ENCODE data around the gene RIPOR2.

Gene RIPOR2, protein sequence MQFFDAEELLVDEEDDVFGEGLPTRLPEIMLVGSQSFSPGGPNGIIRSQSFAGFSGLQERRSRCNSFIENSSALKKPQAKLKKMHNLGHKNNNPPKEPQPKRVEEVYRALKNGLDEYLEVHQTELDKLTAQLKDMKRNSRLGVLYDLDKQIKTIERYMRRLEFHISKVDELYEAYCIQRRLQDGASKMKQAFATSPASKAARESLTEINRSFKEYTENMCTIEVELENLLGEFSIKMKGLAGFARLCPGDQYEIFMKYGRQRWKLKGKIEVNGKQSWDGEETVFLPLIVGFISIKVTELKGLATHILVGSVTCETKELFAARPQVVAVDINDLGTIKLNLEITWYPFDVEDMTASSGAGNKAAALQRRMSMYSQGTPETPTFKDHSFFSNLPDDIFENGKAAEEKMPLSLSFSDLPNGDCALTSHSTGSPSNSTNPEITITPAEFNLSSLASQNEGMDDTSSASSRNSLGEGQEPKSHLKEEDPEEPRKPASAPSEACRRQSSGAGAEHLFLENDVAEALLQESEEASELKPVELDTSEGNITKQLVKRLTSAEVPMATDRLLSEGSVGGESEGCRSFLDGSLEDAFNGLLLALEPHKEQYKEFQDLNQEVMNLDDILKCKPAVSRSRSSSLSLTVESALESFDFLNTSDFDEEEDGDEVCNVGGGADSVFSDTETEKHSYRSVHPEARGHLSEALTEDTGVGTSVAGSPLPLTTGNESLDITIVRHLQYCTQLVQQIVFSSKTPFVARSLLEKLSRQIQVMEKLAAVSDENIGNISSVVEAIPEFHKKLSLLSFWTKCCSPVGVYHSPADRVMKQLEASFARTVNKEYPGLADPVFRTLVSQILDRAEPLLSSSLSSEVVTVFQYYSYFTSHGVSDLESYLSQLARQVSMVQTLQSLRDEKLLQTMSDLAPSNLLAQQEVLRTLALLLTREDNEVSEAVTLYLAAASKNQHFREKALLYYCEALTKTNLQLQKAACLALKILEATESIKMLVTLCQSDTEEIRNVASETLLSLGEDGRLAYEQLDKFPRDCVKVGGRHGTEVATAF

DNA sequence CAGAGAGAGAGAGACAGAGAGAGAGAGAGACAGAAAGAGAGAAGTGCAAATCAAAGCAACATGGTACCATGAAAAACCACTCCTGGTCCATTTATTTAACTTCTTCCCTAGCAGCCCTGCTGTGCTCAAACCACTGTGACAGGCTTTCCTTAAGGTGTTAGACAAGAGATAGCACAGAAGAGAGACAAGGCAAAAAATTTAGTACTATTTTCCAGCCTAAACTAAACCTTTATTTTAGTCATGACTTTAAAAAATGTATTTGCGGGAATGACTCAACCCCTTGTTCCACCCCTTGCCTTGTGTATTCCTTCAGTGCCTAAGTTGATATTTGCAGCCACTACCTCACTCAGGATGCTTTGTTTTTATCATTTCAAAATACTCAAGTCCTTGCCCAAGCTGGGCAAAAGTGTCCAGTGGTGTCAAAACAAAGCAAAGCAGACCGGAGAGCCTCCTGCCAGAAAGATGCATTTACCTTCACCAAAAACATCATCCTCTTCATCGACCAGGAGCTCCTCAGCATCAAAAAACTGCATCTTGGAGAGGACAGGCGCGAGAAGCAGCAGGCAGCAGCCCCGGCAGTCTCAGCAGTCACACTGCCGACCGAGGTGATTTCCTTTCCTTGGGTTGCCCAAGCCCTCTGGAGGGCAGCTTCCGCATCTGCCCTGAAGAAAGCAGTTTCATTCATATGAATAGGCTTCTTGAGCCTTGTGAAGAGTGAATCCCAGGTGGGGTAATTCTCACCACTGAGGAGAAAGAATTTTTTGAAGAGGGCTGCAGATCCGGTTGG is at the start of gene RIPOR2:
TSS of gene RIPOR2 (minus strand) at position 595 of the 787 bp plus-strand sequence. CDS start at position 533, 62 bp downstream.
- no peak for DNase-seq (ENCODE audit: low read depth in 2 of 2, low spot score in 1 of 2)

DNA sequence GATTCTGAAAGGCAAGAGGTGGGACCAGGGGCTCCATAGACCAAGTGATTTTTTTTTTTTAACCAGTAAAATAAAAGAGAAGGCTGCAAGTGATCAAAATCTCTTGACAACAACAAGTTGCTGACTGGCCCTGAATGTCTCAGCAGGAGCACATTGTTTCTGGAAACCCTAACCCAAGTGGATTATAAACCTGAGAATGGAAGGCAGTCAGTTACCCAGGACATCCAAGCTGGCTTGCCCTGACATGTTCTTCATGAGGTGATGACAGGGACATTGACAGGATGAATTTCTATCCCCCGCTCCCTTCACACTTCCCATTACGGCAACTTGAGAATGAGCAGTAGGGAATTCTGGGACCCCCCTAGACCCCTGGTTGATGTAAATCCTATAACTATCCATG is 49.6 kb upstream of the RIPOR2 start:
- DNase-seq (ENCODE audit: low read depth in 2 of 2, low spot score in 1 of 2) = no peak

DNA sequence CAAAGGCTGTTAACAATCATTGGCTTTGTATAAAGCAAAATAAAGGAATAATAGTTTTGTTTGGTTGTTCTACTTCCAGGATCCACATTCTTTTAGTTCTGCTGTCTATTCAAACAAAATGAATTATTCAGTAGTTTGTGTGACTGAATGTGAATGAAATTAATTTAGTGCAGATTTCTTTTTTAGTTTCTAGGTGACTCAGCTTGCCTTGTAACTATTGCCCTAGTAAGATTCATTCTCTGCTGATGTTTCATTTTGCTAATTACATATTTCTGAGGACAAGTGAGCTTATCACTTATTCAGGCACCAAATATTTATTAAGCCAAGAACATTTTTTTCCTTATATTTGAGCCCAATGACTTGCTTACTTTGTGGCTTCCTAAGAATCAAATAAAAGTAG is 46.5 kb upstream of the RIPOR2 start:
- no peak for DNase-seq (ENCODE audit: low read depth in 2 of 2, low spot score in 1 of 2)

DNA sequence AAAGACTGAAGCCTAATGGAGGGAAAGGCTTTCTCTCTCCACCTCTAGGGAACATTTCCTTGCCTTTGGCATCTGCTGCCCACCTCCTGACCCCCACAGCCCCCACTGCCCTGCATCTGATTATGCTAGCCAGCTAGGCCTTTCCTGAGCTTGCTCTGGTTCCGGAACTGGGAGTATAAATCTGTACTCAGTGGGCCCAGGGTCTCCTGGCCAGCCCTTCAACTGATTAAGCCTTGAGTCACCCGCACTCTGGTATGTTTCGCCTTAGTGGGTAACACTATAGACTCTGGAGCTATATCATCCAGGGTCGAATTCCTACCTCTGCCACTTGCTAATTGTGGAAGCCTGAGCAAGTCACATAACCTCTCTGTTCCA is 45.6 kb upstream of the RIPOR2 start:
- DNase-seq (ENCODE audit: low read depth in 2 of 2, low spot score in 1 of 2) = no peak

DNA sequence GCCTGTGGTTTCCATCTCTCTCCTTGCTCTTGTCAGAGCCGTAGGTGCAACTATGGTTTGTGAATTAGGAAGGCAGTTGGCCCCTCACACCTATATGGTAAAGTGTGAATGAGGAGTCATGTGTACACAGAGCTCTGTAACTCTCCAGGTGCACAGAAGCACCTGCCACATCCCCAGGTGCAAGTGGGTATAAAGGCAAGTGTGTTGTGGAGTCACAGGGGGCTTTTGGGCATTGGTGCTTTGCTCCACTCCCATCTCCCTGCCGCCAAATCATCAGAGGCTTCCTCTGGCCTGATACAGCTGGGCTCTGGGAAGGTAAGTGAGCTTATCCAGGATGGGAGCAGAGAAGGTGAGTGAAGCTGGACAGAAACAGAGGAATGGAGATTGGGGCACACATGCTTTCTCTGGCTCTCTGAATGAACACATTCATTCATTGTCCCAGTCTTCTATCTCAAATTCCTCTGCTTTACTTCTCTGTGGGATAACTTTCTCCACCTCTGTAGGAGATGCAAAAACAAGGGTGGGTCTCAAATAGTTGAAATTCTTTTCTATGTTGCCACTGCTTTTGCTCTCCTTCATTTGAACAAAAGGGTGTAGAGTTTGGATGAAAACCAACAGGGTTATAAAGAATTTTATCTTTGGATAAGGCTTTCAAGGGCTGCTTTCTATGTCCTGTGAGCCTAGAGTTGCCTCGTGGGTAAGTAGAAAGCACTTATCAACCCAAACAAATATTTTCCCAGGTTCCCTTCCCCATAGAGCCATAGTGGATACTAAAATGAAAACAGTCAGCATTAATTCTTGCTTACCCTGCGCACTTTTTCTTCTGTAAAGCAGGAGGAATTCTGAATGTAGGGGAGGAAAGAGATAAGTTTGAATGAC is 45.0 kb upstream of the RIPOR2 start:
- no peak for DNase-seq (ENCODE audit: low read depth in 2 of 2, low spot score in 1 of 2)

DNA sequence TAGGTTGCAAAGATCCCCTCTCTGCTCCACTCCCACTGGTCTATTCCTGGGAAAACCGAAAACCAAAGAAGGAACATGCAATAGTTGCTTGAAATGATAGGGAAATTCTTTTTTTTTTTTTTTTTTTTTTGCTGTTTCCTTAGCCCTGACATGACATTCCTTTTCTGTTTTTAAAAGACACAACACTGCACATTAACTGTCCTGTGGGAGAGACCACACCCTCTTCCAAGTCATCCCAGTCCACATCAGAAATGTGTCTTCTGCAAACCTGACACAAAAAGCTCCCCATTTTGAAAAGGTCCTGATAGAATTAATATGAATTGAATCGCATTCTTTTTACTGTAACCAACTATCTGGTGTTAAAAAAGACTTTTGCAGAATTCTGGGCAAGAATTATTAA is 43.4 kb upstream of the RIPOR2 start:
- DNase-seq (ENCODE audit: low read depth in 2 of 2, low spot score in 1 of 2) = no peak

DNA sequence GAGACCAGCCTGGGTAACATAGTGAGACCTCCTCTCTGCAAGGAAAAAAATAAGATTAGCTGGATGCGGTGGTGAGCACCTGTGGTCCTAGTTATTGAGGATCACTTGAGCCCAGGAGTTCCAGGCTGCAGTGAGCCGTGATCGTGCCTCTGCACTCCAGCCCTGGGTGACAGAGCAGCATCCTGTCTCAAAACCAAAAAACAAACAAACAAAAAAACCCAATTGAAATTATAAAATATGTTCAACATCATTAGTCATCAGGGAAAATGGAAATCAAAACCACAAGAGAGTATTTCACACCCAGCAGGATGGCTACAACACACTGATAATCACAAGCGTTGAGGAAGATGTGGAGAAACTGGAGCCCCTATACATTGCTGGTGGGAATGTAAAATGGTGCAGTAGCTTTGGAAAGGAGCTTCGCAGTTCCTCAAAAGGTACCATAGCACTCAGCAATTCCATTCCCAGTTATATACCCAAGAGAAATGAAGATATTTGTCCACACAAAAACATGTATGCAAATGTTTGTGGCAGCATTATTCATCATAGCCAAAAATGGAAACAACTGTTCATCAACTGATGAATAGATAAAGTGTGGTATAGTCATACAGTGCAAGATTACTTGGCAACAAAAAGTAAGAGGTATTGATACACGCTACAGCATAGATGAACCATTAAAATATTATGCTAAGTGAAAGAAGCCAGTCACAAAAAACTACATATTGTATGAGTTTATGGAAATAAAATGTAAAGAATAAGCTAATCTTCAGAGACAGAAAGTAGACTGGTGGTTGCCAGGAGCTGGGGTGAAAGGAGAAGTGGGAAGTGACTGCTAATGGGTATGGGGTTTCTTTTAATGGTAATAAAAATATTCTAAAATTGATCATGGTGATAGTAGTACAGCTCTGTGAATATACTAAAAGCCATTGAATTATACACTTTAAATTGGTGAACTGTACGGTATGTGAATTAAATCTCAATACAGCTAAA is 38.7 kb upstream of the RIPOR2 start:
- no peak for DNase-seq (ENCODE audit: low read depth in 2 of 2, low spot score in 1 of 2)

DNA sequence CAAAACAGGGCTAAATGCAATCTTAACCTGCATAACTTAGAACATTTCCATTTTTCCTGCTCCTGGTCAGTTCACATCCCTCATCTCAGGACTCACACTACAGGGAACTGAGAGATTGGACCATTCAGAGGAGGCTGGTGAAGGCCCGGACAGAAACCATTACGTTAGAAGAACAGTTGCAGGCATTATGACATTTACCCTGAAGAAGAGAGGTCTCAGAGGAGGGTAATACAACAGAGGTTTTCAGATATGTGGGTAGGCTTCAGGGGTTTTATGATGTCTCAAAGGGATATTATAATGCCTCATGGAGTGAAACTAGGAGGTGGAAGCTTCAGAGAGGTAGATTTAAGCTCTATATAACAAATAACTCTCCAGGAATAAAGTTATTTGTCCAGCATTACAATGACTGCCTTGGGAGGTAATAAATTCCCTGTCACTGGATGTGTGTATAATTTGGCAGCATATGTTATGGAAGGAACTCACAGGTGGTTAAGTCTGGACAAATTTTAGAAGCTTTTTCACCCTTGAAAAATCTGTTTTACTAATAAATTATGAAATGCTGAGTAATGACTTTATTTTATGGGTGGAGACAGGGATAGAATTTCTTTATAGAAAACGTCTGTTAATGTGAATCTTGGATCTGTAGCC is 36.7 kb upstream of the RIPOR2 start:
- no peak for DNase-seq (ENCODE audit: low read depth in 2 of 2, low spot score in 1 of 2)

DNA sequence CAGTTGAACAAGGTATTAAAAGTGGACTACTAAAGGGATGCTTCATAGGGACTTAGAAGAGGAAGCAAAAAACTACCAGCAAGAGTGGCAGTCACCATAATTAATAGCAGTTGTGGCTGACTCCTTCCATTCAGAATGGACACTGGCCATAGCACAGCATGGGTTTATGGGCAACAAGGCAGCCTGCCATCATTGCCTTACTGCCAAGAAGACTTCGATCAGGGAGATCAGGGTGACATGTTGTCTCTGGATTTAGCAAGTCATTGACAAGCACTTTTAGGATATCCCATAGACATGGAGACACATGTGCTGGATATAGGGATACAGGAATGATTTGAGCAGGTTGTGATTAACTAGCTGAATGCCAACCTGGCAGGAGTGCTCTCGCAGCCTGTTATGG is 35.3 kb upstream of the RIPOR2 start:
- DNase-seq (ENCODE audit: low read depth in 2 of 2, low spot score in 1 of 2) = no peak

DNA sequence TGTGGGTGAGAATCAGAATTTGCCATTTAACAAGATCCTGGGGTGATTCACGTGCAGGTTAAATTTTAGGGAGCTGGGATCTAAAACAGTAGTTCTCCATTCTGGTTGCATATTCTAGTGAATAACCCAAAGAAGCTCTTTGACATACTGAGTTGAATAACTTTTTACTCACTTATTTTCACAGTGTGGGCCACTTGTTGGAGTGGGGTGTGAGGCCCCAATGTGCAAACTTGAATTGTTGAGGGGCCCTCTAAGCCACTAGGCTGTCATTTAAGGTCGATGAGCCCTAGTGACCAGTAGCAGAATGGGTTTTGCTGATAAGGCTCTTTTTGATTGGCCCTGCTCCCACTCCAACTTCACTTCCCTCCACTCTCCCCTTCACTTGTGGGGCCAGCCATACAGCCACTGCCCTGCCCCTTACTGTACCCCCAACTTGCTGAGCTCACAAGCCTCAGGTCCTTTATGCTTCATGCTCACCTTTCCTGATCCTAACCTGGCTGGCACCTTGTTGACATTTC is 33.6 kb upstream of the RIPOR2 start:
- no peak for DNase-seq (ENCODE audit: low read depth in 2 of 2, low spot score in 1 of 2)

DNA sequence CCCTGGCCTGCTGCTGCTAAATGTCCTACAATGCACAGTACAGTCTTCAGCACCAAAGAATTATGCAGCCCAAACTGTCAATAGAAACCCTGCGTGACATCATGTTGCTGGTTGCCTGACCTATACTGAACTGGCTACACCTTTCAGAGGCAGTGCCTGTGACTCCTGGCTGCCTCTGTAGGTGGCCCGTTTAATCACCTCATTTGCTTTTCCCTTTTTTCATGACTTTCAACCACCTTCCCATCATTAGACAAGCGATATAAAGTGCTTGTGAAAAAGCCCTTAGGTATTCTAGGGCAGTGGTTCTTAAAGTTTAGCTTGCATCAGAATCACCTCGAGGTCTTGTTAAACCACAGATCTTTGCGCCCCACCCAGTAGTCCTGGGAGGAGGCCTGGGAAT is 33.0 kb upstream of the RIPOR2 start:
- no peak for DNase-seq (ENCODE audit: low read depth in 2 of 2, low spot score in 1 of 2)

DNA sequence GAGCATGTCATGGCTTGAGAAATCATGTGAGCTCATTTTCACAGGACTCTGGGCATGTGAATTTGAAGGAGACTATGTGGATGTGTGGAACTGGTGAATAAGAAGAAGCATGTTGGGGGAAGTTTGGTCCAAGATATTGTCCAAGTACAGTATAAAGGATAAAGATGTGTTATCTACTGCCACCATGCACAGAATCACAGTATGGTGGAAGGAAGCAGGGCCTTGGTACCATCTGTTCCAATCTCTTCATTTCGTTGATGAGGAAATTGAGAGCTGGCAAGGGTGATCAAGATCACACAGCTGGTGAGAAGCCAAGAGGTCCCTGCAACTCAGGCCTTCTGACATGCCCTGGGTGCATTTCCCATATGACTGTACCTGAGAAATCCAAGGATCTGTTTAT is 31.5 kb upstream of the RIPOR2 start:
- DNase-seq (ENCODE audit: low read depth in 2 of 2, low spot score in 1 of 2) = no peak

DNA sequence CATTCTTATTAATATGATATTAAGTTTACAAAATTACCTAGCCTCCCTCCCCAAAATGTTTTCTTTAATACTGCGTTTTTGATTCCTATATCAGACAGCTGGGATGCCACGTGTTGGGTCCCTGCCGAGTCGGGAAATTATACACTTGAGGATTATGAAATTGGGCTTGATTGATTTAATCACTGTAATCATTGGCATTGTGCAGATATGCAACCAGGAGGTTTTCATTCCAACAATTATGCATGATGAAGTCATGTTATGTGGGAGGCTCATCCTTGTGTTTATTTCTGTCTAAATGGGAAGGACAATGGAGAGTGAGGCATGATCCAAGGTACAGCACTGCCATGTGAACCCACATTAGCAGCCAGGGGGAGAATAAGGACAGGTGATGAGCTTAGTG is 30.6 kb upstream of the RIPOR2 start:
- no peak for DNase-seq (ENCODE audit: low read depth in 2 of 2, low spot score in 1 of 2)

DNA sequence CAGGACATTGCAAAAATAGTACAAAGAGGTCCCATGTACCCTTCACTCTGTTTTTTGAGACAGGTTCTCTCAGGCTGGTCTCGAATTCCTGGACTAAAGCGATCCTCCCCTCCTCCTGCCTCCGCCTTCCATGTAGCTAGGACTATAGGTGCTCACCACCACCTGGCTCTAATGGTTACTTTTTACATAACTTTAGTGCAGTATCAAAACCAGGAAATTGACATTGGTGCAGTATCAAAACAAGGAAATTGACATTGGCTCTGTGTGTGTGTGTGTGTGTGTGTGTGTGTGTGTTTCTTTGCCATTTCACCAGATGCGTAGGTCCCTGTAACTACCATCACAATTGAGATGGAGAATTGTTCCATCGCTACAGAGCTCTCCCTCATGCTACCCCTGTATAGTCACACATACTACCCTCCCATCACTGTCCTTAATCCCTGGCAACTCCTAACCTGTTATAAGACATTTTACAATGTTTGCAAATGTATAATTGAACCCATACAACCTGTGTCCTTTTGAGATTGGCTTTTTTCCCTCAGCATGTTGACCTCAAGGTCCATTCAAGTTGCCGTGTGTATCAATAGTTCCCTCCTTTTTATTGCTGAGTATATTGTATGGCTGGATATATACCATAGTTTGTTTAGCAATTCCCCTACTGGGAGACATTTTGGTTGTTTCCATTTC is 28.3 kb upstream of the RIPOR2 start:
- no peak for DNase-seq (ENCODE audit: low read depth in 2 of 2, low spot score in 1 of 2)

DNA sequence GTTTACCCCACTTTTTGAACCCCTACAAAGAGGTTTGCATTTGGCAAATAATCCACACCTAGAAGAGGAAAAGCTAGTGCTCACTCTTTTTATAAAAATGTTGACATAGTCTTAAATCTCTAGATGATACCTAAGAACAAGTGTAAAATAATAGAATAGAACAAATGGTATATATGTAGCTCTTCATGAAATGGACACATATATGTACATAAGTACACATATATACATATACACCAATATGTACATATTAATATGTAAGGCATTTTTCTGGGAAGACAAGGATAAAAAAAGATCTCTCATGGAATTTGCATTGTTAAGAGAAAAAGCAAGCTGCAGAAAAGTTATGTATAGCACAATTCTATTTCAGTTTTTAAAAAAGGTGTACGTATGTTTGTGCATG is 27.6 kb upstream of the RIPOR2 start:
- no peak for DNase-seq (ENCODE audit: low read depth in 2 of 2, low spot score in 1 of 2)

DNA sequence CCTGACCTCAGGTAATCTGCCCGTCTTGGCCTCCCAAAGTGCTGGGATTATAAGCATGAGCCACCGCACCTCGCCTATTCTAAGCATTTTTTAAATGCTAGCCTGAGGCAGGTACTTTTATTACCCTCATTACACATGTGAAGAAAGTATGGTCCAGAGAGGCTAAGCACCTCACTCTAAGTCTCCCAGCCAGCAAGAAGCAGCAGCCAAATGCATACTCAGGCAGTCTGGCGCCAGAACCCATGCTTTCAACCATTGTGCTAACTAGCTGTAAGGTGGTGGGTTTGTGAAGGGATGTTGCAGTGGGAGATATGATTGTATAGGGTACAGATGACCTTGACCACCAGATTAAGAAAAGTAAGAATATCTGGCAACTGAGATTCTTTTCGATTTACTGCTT is 26.1 kb upstream of the RIPOR2 start:
- DNase-seq (ENCODE audit: low read depth in 2 of 2, low spot score in 1 of 2) = no peak

DNA sequence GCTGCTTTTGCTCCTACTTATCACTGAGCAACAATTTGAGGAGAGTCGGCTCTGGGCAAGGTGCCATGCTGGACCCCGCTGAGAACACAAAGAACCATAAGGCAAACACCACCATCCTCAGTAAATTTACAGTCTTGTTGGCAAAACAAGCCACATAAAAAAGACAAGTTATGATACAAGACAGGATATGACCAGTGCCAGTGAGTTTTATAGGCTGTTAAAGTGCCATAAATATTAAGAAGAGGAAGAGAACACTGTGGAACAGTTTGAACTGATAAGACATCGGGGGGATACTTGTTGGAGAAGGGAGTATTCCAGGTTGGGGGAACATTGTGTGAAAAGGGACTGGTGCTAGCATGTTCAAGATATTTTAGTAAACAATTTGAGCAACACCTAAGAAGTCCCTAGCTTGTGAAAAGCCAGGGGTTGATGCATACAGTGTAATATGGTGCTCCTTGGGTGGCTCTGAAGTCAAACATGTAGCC is 25.3 kb upstream of the RIPOR2 start:
- DNase-seq (ENCODE audit: low read depth in 2 of 2, low spot score in 1 of 2) = no peak

DNA sequence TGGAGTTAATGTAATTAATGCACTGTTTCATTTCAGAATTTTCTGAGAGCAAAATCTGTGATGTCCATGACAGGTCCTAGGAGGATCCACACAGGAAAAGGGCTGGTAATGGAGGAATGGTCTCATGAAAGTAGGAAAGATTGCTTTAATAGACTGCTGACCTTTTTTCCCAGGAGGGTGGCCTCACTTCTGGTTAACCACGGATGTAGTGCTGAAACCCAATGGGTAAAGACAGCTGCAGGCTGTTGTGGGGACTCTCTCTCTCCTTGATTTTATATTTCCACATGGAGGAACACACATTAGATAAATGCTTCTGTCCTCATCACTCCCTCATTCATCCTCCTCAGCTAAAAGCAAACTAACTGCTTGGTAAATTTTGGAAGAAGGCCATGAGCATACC is 23.6 kb upstream of the RIPOR2 start:
- no peak for DNase-seq (ENCODE audit: low read depth in 2 of 2, low spot score in 1 of 2)

Measured in stimulated activated CD8-positive, alpha-beta memory T cell treated with anti-CD3 and anti-CD28 coated beads, Interleukin-4, amount 100 ng/mL, for 4 hours (primary cell).